Stimulated activated CD8-positive, alpha-beta memory T cell treated with anti-CD3 and anti-CD28 coated beads, Interleukin-7, amount 100 ng/mL, for 1 hour (primary cell): ENCODE data around the gene NEURL2.
"Not testable (repeated sequence)": the region's sequence is repeated elsewhere in the genome, so short reads cannot be mapped to it uniquely, and the experiment has no call there.

ENCODE experiments used
- DNase-seq, 2 donors: peaks; one replicate each; pipeline ENCODE4 v3.0.0-alpha.2; 2020; ENCODE audit warnings: low read depth in 2 of 2

NEURL2 gene

DNA sequence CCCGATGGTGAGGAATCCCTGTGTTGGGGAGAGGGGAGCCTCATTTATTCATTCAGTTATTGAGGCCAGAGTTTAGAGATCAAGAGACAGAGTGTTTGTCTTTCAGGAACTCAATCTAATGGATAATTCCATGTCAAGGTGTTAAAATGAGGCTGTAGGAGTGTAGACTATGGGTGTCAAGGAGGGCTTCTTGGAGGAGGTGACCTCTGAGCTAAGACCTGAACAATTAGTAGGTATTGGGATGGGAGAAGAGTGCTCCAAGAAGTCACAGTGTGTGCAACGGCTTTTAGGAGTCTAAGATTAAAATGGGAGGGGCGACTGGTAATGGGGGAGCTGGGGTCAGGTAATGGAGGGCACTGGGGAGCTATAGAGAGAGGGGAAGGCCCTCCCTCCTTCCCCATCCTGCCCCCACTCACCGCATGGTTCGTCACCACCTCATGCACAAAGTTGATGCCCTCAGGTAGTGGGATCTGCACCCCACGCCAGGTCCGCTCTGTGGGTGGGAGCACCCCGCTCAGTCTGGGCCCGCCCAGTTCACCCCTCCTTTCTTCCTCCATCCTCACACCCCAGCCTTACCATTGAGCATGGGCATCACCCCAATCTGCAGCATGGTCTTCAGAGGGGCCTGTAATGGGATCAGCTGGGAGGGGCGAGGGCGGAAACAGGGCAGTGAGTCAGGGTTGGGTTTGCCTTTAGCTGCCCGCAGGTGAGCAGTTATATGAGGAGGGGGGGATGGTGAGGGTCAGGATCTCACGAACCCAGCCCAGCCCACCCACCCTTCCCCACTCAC is 8.2 kb upstream of the NEURL2 start:
- no peak for DNase-seq

DNA sequence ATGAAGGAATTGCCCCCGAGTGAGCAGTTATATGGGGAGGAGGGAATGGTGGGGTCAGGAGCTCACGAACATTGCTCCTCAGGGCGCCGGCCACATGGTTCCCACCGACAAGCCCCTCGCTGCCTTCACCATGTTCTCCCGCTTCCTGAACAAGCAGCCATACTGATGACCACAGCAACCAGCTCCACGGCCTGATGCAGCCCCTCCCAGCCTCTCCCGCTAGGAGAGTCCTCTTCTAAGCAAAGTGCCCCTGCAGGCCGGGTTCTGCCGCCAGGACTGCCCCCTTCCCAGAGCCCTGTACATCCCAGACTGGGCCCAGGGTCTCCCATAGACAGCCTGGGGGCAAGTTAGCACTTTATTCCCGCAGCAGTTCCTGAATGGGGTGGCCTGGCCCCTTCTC is 7.3 kb upstream of the NEURL2 start:
- no peak for DNase-seq

DNA sequence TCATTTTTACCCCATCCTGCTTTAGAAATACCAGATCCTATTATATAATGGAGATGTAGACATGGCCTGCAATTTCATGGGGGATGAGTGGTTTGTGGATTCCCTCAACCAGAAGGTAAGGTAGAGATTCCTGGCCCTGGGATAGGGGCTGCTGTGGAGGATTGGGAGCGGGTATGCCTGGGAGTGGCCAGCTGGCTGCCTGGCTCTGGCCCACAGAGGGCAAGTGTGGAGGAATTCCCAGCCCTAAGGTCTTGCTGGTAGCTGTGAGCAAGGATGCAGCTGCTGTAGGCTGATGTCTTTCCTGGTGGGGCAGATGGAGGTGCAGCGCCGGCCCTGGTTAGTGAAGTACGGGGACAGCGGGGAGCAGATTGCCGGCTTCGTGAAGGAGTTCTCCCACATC is 6.7 kb upstream of the NEURL2 start:
- DNase-seq = no peak

DNA sequence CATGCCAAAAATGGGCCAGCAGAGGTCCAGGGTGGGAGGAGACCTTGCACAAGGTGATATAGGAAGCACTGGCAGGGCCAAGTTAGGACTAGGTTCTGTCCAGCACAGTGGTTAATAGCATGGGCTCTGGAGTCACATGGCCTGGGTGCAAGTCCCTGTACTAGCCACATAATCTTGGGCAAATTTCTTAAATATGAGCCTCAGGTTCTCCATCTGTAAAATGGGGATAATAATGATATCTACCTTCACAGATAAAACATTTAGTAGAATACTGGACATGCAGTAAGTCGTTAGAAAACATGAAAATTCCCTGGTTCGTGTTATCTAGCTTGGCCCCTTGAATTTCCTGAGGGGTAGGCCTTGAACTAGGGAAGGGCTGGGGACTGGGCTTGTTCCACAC is 6.3 kb upstream of the NEURL2 start:
- DNase-seq = no peak

DNA sequence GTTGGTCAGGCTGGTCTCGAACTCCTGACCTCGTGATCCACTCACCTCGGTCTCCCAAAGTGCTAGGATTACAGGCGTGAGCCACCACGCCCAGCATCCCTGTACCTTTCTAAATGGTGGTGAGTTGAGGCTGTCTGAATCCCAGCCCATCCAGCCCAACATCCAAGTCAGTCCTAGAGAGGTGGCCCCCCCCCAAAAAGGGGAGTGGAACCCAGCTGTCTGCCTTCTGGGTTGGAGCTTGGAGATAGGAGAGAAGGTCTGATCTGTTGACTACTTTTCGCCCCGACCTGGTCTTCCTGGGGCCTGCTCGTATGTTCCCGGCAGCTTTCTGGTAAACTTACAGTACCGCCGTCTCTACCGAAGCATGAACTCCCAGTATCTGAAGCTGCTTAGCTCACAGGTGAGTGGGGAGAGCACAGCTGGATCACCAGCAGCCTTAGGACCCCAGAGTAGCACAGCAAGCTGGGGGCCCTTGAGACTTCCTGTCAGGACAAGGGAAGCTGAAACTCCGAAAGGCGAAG is 5.7 kb upstream of the NEURL2 start:
- no peak for DNase-seq

DNA sequence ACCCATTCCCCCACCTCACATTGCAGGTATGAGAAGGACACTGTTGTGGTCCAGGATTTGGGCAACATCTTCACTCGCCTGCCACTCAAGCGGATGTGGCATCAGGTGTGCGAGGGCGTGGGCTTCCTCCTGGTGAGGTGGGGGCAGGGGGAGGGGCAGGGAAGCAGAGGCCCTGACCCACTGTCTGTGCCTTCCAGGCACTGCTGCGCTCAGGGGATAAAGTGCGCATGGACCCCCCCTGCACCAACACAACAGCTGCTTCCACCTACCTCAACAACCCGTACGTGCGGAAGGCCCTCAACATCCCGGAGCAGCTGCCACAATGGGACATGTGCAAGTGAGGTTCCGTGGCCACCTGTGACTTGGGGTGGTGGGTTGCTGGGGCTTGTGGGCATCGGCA is 3.8 kb upstream of the NEURL2 start:
- DNase-seq = no peak

DNA sequence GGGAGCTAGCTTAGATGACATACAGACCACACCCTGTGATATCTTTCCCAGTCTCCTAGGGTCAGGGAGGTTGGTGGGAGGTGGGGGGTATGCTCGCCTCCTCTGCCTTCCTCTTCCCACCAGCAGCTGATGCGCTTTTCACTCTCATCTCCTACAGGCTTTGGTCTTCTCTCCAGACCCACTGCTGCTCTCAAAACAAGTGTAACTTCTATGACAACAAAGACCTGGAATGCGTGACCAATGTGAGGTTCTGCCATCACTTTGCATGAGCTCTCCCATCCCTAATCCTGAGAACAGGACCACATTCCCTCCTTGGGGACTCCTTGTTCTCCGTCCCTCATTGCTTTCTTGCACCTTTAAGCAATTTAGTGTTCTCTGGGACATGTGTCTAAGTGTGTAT is 2.8 kb upstream of the NEURL2 start:
- DNase-seq = no peak

DNA sequence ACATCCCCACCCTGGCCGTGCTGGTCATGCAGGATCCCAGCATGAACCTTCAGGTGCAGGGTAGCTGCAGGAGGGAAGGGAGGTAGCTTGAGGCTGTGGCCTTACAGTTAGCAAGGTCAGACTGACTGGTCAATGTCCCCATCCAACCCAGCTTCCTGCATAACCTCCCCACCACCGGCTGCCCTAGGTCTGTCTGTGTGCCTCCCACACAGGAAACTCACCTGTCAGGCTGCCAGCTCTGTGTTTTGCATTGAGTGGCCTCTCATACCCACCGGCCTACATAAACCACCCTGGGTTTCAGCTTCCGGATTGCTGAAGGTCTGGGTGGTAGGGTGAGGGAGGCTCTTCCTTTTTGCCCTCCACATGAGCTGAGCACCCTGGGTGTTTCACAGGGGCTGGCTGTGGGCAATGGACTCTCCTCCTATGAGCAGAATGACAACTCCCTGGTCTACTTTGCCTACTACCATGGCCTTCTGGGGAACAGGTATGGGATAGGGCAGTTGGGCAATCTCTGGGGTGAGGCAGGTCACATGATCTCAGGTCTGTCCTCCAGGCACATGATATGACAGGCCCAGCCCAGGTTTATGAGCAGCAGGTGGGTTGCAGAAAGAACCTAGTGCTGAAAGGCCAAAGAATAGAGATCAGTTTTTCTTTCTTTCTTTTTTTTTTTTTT is 2.0 kb upstream of the NEURL2 start:
- DNase-seq = no peak

DNA sequence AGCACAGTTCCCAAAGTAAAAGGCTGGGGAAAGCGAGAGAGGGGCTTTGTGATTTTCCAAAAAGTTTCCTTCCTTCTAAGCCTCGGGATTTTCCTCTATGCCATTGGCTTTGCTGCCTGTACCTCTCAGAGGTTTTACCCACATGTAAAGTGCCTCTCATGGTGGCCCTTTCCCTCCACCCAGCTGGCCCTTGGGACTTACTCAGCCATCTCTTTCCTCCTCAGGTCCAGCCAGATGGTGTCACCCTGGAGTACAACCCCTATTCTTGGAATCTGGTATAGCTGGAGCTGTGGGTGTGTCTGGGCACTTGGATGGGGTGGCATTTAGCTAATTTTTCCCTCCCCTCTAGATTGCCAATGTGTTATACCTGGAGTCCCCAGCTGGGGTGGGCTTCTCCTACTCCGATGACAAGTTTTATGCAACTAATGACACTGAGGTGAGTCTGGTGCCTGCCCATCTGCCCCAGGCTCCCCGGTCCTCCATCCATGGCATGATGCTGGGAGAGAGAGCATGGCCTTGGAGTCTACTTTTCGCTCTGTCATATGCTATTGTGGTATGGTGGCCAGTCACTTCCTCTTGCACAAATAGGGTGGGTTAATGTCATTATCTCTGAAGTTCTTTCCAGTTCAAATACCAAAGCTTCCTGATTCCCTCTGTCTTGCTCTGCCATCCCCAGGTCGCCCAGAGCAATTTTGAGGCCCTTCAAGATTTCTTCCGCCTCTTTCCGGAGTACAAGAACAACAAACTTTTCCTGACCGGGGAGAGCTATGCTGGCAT is 1.2 kb upstream of the NEURL2 start:
- no peak for DNase-seq

DNA sequence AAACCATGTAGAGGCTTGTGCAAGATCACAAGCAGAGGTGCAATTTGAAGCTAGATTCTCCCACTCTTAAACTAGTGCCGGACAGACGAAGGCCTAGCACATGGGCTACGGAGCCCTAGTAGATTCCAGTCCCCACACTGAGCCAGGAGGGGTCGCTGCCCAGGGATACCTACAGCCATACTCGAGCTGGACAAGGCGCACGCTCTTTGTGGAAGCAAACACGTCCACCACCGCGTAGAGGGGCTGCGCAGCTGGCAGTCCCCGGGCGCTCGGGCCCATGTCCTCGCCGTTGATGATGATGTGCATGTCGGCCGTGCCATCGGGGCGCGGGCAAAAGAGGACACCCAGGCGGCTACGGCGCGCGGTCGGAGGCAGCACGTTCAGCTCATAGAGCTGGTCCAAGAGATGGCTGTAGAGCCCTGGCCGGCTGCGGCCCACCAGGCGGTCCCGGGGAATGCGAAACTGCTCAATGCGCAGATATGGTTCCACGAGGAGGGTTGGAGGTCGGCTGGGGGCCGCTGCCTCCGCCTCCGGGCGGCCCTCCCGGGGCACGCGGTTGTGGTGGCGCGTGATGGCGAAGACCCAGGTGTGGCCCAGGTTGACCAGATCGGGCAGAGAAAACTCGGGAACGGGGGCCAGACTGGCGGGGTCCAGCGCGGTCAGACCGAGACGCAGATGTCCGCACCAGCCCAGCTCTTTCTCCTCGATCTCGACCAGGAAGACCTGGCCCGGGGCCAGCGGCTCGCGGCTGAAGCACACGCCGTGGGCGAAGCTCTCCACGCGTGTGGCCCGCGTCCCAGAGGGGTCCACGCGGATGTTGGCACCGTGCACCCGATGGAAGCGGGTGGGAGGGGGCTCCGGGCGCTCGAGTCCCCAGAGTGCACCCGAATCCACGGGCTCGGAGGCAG is 677 bp downstream of the NEURL2 start:
- no peak for DNase-seq

DNA sequence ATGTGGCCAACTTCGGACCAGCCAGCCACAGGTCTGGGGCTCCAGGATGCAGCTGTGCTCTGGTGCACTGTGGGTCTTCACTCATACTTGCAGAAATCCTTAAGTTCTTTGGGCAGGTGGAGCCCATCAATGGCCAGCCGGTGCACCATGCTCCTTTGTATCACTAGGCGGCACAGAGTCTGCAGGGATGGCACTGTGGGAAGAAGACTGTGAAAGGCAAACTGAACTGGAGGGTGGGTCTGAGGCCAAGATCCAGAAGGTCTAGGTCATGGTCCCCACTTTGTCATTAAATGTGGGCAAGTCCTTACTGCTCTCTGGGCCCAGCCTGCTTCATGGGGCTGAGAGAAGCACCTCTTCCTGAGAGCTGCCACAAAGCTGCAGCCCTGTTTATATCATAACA is 2.3 kb downstream of the NEURL2 start:
- no peak for DNase-seq

DNA sequence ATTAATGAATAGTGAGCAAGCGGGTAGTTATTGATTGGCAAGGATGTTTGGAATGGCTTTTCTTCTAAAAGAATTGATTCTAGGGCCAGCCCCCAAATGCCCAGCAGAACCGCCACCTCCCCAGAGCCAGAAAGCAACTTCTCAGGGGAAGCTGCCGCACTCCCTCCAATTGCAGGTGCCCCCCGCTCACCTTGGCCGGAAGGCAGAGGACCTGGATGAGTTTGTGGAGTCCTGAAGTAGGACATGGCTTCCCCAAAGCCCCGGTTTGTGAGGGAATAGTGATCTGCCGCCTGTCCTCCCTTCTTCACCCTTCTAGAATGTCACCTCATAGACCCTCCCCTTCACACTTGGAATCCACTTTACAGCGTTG is 3.7 kb downstream of the NEURL2 start, which contains the start of gene SPATA25:
Gene SPATA25, minus strand, starts transcription at position 277 of the 370 bp plus-strand sequence. Its CDS starts 32 bp downstream, at position 245.
- DNase-seq = no peak

DNA sequence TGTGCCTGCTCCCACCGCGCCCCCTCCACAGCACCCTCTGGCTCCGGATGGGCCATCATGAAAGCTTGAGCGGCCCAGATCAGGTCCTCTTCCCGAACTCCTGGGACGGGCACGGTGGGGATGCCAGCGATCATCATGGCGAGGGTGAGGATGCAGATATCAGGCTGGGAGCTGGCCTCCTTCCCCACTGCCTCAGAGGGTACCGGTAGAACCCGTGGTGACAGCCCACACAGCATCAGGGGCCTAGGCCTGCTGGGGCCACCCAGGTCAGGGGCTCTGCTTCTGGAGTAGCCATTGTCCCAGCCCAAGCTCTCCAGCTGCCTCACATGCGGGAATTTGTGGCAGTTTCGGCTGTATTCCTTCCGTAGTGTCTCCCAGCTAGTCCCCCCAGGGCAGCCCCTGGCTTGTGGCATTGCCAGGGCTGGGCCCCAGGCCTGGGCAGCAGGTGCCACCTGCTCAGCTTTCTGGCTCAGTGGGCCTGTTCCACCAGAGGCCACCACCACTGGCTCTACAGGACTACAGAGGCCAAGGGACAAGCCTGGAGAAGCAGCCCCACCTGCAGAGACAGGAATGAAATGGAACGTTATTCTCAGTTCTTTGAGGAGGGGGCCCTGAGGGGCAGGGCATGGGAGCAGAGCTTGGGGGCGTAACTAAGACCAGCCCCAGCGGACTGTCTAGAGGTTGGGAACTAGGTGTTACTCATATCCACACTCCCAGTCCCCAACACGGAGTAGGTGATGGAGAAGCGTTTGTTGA is 4.2 kb downstream of the NEURL2 start:
- DNase-seq = no peak

DNA sequence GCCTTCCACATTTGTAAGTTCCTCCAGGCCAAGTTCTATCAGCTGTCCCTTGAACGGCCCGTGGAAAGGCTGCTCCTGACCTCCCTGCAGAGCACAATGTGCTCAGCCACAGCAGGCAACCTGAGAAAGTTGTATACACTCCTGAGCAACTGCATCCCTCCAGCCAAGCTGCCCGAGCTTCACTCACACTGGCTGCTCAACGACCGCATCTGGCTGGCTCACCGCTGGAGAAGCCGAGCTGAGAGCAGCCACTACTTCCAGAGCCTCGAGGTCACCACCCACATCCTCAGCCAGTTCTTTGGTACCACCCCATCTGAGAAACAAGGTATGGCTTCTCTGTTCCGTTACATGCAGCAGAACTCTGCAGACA is 7.9 kb downstream of the NEURL2 start:
- DNase-seq = no peak

DNA sequence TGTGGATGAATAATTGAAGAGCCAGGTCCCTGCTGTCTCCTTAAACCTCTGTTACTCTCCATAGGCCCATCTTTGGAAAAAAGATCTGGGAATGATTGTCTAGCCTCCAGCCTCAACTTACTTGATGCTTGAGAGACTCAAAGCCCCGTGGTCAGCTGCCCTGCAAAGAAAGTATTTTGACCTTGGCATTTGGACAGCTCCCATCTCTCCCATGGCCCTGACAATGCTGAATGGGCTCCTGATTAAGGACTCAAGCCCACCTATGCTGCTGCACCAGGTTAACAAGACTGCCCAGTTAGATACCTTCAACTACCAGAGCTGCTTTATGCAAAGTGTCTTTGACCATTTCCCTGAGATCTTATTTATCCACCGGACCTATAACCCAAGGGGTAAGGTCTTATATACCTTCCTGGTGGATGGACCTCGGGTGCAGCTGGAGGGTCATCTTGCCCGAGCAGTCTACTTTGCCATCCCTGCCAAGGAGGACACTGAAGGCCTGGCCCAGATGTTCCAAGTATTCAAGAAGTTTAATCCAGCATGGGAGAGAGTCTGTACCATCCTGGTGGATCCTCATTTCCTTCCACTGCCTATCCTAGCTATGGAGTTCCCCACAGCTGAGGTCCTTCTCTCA is 8.4 kb downstream of the NEURL2 start:
- DNase-seq = no peak

DNA sequence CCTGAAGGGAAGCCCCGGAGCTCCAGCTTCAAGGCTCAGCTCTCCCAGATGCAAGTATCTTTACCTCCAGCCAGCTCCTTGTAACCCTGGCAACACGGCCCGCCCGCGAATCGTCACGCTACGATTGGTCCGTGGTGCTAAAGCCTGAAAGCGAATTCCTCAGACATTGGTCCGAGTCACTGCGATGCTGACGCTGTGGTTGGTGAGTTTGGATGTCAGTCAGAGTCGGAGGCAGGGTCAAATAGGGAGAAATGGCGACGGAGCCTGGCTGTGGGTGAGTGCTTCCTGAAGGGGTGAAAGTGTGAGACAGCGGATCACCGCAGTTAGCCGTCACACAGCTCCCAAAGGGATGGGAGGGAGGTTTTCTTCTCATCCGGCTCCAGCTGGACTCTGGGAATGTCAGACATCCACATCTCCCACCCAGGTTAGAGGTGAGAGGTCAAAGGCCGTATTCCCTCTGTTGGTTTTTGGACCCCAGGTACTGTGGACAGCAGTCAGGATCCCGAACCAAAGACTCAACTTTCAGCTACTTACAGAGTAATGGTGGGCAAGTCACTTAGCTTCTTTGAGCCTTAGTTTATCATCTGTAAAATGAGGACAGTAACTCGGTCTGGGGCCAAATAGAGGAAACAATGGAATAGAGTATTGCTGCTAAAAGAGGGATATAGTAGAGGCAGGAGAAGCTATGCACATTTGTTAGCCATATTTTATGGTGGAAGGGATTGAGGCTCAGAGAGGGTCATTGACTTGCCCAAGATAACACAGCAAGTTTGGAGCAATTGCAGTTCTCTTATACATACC is 9.8 kb downstream of the NEURL2 start, which contains the start of gene ZSWIM1:
Gene ZSWIM1, plus strand, starts transcription at position 240 of the 801 bp plus-strand sequence. CDS start 1,366 bp downstream, outside the sequence.
- DNase-seq = peak; percentile 94 to 97

DNA sequence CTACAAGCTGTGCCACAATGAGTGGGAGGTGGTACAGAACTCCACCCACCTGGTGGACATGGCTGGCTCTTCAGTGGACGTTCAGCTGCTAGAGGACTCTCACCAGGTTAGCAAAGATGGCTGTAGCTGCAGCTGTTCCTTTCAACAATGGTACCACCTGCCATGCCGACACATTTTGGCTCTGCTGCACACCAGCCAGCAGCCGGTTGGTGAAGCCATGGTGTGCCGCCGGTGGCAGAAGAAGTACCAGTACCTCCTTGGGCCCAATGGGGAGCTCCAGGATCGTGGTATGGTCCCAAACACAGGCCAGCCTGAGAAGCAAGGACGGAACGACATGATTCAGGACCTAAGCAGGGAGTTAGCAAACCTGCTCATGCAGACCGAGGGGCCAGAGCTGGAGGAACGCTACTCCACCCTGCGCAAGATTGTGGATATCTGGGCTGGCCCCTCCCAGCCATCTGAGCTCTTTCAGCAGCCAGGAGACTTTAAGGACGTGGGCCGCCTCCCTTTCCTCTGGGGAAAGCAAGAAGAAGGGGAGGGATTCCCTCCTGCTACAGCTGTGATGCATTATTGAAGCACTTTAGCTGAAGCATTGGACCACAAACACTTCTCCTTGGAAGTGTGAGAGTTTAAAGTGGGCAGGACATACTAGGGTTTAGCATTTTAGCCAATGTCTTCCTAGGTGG is 12.8 kb downstream of the NEURL2 start:
- DNase-seq = no peak

DNA sequence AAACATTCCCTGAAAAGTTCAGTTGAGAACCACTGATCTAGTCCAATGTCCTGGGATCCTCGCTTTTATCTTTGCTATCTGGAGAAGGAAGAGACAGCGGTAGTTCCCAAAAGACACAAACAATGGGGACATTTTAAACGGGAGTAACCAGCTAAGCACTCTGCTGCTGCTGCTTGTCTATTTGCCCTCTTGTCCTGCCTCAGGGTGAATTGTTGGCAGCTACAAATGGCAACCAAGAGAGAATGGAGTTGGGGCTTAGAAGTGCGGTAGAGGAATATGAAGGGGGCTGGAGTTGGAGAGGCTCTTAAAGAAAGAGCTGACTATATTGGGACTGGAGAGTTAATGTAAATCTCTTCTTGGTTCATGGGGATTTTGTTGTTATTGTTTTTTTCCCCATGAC is 16.4 kb downstream of the NEURL2 start:
- no peak for DNase-seq

DNA sequence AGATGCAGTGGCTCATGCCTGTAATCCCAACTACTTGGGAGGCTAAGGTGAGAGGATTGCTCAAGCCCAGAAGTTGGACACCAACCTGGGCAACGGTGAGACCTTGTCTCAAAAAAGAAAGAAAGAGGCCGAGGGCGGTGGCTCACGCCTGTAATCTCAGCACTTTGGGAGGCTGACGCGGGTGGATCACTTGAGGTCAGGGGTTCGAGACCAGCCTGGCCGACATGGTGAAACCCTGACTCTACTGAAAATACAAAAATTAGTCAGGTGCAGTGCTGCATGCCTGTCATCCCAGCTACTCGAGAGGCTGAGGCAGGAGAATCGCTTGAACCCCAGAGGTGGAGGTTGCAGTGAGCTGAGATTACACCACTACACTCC is 16.9 kb downstream of the NEURL2 start:
- DNase-seq = not testable (repeated sequence)
